Measurements from ENCODE around the gene METAP1D. TPM values are rescaled to one million over a fixed set of nuclear protein-coding genes. Genes with fewer than 3 reads are reported as not detected.
"Not testable (repeated sequence)": the region's sequence is repeated elsewhere in the genome, so short reads cannot be mapped to it uniquely, and the experiment has no call there.

METAP1D gene
- total and polyA plus RNA-seq, 11 donors, result 2.9 to 7.0 (median 5.3) TPM

GRCh38 chr2:172062402-172063004 lies 62.8 kb downstream of the METAP1D start:
- TF ChIP-seq, protein P1, sequence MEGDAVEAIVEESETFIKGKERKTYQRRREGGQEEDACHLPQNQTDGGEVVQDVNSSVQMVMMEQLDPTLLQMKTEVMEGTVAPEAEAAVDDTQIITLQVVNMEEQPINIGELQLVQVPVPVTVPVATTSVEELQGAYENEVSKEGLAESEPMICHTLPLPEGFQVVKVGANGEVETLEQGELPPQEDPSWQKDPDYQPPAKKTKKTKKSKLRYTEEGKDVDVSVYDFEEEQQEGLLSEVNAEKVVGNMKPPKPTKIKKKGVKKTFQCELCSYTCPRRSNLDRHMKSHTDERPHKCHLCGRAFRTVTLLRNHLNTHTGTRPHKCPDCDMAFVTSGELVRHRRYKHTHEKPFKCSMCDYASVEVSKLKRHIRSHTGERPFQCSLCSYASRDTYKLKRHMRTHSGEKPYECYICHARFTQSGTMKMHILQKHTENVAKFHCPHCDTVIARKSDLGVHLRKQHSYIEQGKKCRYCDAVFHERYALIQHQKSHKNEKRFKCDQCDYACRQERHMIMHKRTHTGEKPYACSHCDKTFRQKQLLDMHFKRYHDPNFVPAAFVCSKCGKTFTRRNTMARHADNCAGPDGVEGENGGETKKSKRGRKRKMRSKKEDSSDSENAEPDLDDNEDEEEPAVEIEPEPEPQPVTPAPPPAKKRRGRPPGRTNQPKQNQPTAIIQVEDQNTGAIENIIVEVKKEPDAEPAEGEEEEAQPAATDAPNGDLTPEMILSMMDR (IDR thresholded peaks at IDR 0.05), result no peak
- no peak for TF ChIP-seq POLR2A (IDR thresholded peaks at IDR 0.05)
- no peak for ATAC-seq
- intact Hi-C loops (cut with DNase I), result no loop called here
- Histone ChIP-seq H3K36me3 (peaks cover 0 to 11% (median 0%) of the 10 kb centered on the region in 9 donors), H3K9me3 (no peaks in the 10 kb centered on the region), H3K4me3 (no peak overlapping the region), H3K27me3 (no peaks in the 10 kb centered on the region), H3K27ac (no peak overlapping the region), H3K4me1 (no peaks in the 10 kb centered on the region)
- WGBS, 4 donors, result 90 to 100% (median 93%) methylated on average over 1 of the region's 1 CpG
- DNase-seq, result no peak

- no peaks in the 10 kb centered on the region for H3K9me3 ChIP-seq
- intact Hi-C loops (cut with DNase I), result no loop called here
- WGBS, 4 donors, result 79 to 90% (median 84%) methylated on average over 9 of the region's 9 CpGs
- no peaks in the 10 kb centered on the region for H3K4me1 ChIP-seq
- H3K4me3 ChIP-seq, result no peak overlapping the region
- DNase-seq (no peak), ATAC-seq (no peak)
- H3K36me3 ChIP-seq, result peaks cover 0 to 11% (median 0%) of the 10 kb centered on the region in 9 donors
- no peak for TF ChIP-seq POLR2A (IDR thresholded peaks at IDR 0.05)
- TF ChIP-seq, protein P1 (IDR thresholded peaks at IDR 0.05), result no peak
- H3K27ac ChIP-seq, result no peak overlapping the region
- no peaks in the 10 kb centered on the region for H3K27me3 ChIP-seq
Observed at GRCh38 chr2:172063446-172063845, 63.7 kb downstream of the METAP1D start.

DNA sequence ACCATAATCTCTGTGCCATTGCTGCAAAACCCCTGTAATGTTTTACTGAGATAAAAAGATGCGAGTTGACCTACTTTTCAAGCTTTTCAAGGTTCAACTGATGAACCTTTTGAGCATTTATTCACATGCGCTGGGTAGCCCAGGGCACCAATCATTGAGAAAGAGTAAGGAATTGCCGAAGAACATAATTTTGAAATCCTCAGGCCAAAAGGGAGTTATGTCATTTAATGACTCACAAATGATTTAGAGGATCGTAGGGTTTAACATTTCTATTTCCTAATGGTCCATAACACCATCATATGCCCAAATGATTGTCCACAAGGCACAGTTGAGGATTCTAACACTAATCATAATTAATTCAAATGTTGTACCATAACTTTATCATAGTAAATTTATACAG lies 65.4 kb downstream of the METAP1D start:
- Histone ChIP-seq H3K27ac (no peak overlapping the region), H3K27me3 (no peaks in the 10 kb centered on the region), H3K36me3 (peaks cover 0 to 11% (median 0%) of the 10 kb centered on the region in 9 donors), H3K4me3 (no peak overlapping the region), H3K4me1 (no peaks in the 10 kb centered on the region), H3K9me3 (no peaks in the 10 kb centered on the region)
- WGBS, 4 donors, result 94 to 99% (median 96%) methylated on average over 4 of the region's 4 CpGs
- TF ChIP-seq, protein P1 (IDR thresholded peaks at IDR 0.05), result no peak
- no peak for TF ChIP-seq POLR2A (IDR thresholded peaks at IDR 0.05)
- DNase-seq (no peak), ATAC-seq (no peak)
- intact Hi-C loops (cut with DNase I), result no loop called here

- H3K9me3 ChIP-seq, result no peaks in the 10 kb centered on the region
- WGBS, 4 donors, result 75 to 83% (median 78%) methylated on average over 4 of the region's 4 CpGs
- no peak overlapping the region for H3K4me3 ChIP-seq
- H3K27me3 ChIP-seq, result no peaks in the 10 kb centered on the region
- intact Hi-C loops (cut with DNase I), result no loop called here
- no peak overlapping the region for H3K27ac ChIP-seq
- TF ChIP-seq, protein P1 (IDR thresholded peaks at IDR 0.05), result no peak
- no peak for TF ChIP-seq POLR2A (IDR thresholded peaks at IDR 0.05)
- no peak for ATAC-seq
- H3K36me3 ChIP-seq, result peaks cover 0 to 11% (median 0%) of the 10 kb centered on the region in 9 donors
- DNase-seq, result no peak
- H3K4me1 ChIP-seq, result no peaks in the 10 kb centered on the region
Observed at GRCh38 chr2:172066394-172066886, 66.7 kb downstream of the METAP1D start.

DNA sequence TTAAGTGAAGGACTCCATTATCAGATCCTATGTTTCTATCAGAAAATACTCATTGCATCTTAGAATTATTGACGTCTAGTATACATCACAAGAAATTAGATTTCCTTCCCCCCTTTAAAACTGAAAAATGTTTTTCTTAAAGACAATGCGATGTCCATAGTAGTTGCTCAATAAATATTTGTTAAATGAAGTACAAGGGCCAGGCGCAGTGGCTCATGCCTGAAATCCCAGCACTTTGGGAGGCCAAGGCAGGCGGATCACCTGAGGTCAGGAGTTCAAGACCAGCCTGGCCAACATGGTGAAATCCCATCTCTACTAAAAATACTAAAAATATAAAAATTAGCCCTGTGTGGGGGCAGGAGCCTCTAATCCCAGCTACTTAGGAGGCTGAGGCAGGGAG lies 68.2 kb downstream of the METAP1D start:
- intact Hi-C loops (cut with DNase I); H3K4me1 ChIP-seq; DNase-seq; ATAC-seq; H3K9me3 ChIP-seq; H3K4me3 ChIP-seq; H3K27me3 ChIP-seq; H3K27ac ChIP-seq: not testable (repeated sequence)
- H3K36me3 ChIP-seq, result peaks cover 0 to 11% (median 0%) of the 10 kb centered on the region in 9 donors
- WGBS, 4 donors, result 80 to 97% (median 95%) methylated on average over 4 of the region's 4 CpGs
